ENCODE measurements around the gene RNASE8. TPM values are rescaled to one million over a fixed set of nuclear protein-coding genes. Genes with fewer than 3 reads are reported as not detected.

The RNASE8 gene
- total RNA-seq, 2 donors from 2014 or later, result not detected

DNA sequence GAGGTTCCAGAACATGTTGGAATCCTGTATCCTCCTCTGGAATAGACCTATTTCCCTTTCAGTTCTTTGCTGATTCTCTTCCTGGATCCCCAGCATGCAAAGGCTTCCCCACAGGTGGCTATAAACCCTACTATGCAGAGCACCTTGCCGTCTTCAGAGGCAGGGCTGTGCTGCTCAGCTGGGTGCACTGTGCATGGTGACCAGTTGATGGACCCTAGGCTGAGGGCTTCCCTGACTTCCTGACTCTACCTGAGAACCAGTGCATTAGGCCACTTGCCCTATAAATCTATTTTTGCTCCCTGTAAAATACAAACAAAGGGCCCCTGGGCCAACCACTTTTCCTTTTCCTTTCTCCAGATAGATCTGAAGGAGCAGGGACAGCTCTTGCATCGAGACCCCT lies 26.8 kb downstream of the RNASE8 start:
- no peaks in the 10 kb centered on the region for H3K4me1 ChIP-seq (ENCODE audit: control insufficient read depth in 1 of 2, low read depth in 2 of 2)
- DNase-seq (ENCODE audit: low spot score), result no peak
- peaks cover 60% of the 10 kb centered on the region for H3K36me3 ChIP-seq
- no peaks in the 10 kb centered on the region for H3K9me3 ChIP-seq
- no peak overlapping the region for H3K27ac ChIP-seq
- H3K4me3 ChIP-seq, result no peak overlapping the region
- H3K27me3 ChIP-seq (replicated peaks; ENCODE audit: insufficient read depth), result no peaks in the 10 kb centered on the region
- TF ChIP-seq, protein P1, sequence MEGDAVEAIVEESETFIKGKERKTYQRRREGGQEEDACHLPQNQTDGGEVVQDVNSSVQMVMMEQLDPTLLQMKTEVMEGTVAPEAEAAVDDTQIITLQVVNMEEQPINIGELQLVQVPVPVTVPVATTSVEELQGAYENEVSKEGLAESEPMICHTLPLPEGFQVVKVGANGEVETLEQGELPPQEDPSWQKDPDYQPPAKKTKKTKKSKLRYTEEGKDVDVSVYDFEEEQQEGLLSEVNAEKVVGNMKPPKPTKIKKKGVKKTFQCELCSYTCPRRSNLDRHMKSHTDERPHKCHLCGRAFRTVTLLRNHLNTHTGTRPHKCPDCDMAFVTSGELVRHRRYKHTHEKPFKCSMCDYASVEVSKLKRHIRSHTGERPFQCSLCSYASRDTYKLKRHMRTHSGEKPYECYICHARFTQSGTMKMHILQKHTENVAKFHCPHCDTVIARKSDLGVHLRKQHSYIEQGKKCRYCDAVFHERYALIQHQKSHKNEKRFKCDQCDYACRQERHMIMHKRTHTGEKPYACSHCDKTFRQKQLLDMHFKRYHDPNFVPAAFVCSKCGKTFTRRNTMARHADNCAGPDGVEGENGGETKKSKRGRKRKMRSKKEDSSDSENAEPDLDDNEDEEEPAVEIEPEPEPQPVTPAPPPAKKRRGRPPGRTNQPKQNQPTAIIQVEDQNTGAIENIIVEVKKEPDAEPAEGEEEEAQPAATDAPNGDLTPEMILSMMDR (IDR thresholded peaks at IDR 0.05), result no peak
- ATAC-seq (ENCODE audit: insufficient number of reproducible peaks, low FRiP score, low read depth), result no peak

DNA sequence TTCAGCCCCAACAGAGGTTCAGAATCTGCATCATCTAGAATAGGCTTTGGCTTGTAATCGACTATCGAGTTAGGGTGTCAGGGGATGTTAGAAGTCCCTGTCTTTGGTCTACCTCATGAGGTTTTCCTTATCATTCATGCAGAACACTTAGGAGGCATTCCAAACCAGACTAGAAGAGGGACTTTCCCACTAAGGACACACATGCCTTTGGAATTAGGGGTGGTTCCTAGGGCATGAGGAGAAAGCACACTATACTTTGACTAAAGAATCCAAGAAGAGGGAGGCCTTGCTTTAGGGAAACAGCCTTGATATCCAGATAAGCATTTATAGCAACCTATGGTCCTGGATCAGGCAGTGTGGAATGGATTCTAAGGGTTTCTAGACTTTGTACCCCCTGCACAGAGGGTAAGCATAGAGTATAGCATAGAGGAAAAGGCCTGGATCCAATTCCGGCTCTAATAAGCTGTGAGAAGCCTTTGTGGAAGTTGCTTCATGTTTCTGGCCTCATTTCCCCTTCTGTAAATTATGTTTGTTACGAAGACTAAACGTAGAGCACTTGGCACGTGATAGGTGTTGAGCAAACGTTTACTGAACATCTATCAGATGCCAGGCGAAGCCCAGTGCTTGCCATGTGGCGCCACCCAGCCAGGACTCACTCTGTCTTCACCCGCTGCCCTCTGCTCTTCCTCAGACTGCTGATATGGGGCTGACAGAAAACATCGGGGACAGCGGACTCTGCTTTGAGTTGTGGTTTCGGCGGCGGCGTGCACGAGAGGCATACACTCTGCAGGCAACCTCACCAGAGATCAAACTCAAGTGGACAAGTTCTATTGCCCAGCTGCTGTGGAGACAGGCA lies 27.6 kb downstream of the RNASE8 start:
- DNase-seq (ENCODE audit: low spot score), result no peak

DNA sequence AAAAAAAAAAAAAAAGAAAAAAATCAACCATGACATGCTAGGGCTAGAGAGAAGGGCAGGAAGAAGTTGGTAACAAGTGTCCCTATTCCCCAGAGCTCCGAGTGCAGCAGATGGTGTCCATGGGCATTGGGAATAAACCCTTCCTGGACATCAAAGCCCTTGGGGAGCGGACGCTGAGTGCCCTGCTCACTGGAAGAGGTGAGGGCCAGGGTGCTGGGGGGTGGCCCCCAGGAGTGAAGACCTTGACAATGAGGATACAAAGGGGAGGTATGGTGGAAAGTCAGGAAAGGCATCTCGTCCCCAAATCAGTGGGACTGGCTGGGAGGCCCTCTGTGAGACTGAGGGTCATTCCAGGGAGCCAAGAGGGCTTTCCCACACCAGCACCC lies 29.3 kb downstream of the RNASE8 start:
- DNase-seq (ENCODE audit: low spot score), result no peak
- H3K4me3 ChIP-seq, result no peak overlapping the region
- TF ChIP-seq, protein P1 (IDR thresholded peaks at IDR 0.05), result no peak
- H3K9me3 ChIP-seq, result no peaks in the 10 kb centered on the region
- no peak for ATAC-seq (ENCODE audit: insufficient number of reproducible peaks, low FRiP score, low read depth)
- no peaks in the 10 kb centered on the region for H3K27me3 ChIP-seq (replicated peaks; ENCODE audit: insufficient read depth)
- peak overlapping the region; percentile 18 to 56 for H3K27ac ChIP-seq
- H3K36me3 ChIP-seq, result peaks cover 48% of the 10 kb centered on the region
- H3K4me1 ChIP-seq (ENCODE audit: control insufficient read depth in 1 of 2, low read depth in 2 of 2), result no peaks in the 10 kb centered on the region

More for the DNA sequence above, 27.6 kb downstream of the RNASE8 start:
- no peaks in the 10 kb centered on the region for H3K9me3 ChIP-seq
- H3K4me3 ChIP-seq, result no peak overlapping the region
- H3K27me3 ChIP-seq (replicated peaks; ENCODE audit: insufficient read depth), result no peaks in the 10 kb centered on the region
- TF ChIP-seq, protein P1 (IDR thresholded peaks at IDR 0.05), result no peak
- H3K27ac ChIP-seq, result no peak overlapping the region
- H3K4me1 ChIP-seq (ENCODE audit: control insufficient read depth in 1 of 2, low read depth in 2 of 2), result no peaks in the 10 kb centered on the region
- no peak for ATAC-seq (ENCODE audit: insufficient number of reproducible peaks, low FRiP score, low read depth)
- peaks cover 54% of the 10 kb centered on the region for H3K36me3 ChIP-seq

DNA sequence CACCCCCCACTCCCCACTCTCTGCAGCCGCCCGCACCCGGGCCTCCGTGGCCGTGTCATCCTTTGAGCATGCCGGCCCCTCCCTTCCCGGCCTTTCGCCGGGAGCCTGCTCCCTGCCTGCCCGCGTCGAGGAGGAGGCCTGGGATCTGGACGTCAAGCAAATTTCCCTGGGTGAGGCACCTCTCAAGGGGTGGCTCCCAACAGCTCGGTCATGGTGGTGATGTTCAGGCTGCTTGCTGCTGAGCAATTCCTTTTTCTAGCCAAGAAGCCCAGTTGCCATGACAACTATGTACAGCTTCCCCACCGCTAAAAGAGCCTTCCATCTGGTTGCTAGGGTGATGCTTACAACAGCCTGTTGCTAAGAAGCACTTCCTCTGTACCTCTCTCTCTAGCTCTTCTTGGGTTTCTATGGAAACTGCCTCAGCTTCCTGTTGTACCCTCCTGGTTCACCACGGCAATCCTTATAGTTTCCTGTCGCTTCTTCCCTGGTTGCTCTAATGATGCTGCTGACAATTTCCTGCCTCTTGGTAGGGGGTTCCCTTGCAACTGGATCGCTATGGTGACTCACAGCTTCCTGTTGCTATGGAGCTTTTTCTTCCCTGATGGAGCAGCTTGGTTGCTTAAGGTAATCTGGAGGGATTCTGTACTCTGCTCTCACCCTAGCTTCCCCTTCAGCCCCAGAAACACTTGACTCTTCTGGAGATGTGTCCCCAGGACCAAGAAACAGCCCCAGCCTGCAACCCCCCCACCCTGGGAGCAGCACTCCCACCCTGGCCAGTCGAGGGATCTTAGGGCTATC lies 29.9 kb downstream of the RNASE8 start:
- Histone ChIP-seq H3K36me3 (peaks cover 44% of the 10 kb centered on the region), H3K27ac (peak overlapping the region; percentile 18 to 56), H3K4me3 (no peak overlapping the region), H3K27me3 (replicated peaks; ENCODE audit: insufficient read depth) (no peaks in the 10 kb centered on the region), H3K4me1 (ENCODE audit: control insufficient read depth in 1 of 2, low read depth in 2 of 2) (peaks cover 0 to 4% of the 10 kb centered on the region in 2 donors), H3K9me3 (no peaks in the 10 kb centered on the region)
- ATAC-seq (ENCODE audit: insufficient number of reproducible peaks, low FRiP score, low read depth) (peak; percentile 29), DNase-seq (ENCODE audit: low spot score) (no peak)
- TF ChIP-seq, protein P1 (IDR thresholded peaks at IDR 0.05), result no peak

DNA sequence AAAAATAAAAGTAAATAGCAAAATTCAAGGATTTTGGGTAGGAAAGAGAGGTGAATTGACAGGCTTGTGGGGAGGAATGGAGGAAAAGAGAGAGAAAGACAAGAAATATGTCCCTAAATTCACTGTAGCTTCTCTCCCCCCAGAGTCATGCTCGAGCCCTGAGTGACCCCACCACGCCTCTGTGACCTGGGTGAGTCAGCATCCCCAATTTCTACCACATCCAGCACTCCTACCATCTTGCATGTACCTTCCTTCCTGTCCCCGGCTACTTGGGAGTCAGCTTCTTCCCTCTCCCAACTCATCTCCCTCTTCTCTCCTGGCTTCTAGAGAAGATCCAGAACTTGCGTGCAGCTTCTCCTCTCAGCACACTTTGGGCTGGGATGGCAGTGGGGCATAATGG lies 31.1 kb downstream of the RNASE8 start:
- Histone ChIP-seq H3K27ac (no peak overlapping the region), H3K4me3 (no peak overlapping the region), H3K4me1 (ENCODE audit: control insufficient read depth in 1 of 2, low read depth in 2 of 2) (peaks cover 0 to 4% of the 10 kb centered on the region in 2 donors), H3K9me3 (no peaks in the 10 kb centered on the region), H3K36me3 (peaks cover 38% of the 10 kb centered on the region), H3K27me3 (replicated peaks; ENCODE audit: insufficient read depth) (no peaks in the 10 kb centered on the region)
- no peak for ATAC-seq (ENCODE audit: insufficient number of reproducible peaks, low FRiP score, low read depth)
- no peak for DNase-seq (ENCODE audit: low spot score)
- TF ChIP-seq, protein P1 (IDR thresholded peaks at IDR 0.05), result no peak
